ENCODE data around the gene YBX3. TPM values are rescaled to one million over a fixed set of nuclear protein-coding genes. Genes with fewer than 3 reads are reported as not detected.
A peak's percentile ranks its signal among the peaks of the same experiment; 100 is the strongest.

YBX3 gene
- total and polyA plus RNA-seq, 10 donors = 87.0 to 250 (median 174) TPM

GRCh38 chr12:10756194-10756593 lies 33.1 kb upstream of the YBX3 start:
- TF ChIP-seq POLR2AphosphoS5 (IDR thresholded peaks at IDR 0.05) (no peak), CTCF (IDR thresholded peaks at IDR 0.05 in 8 of 11, conservative IDR thresholded peaks at IDR 0.05 in 3 of 11) (no peak), POLR2A (IDR thresholded peaks at IDR 0.05) (no peak)
- 83 to 93% (median 88%) methylated on average over 4 of the region's 4 CpGs for WGBS, 5 donors
- intact Hi-C loops (cut with DNase I; ENCODE audit: low total_unique reads) = no loop called here
- peaks cover 0 to 28% (median 22%) of the 10 kb centered on the region in 8 donors for H3K9me3 ChIP-seq
- no peaks in the 10 kb centered on the region for H3K4me1 ChIP-seq
- H3K27me3 ChIP-seq (replicated peaks in 1 of 7) = peaks cover 0 to 14% (median 0%) of the 10 kb centered on the region in 7 donors
- DNase-seq = no peak
- H3K4me3 ChIP-seq = no peak overlapping the region
- no peak overlapping the region for H3K27ac ChIP-seq
- H3K36me3 ChIP-seq = no peaks in the 10 kb centered on the region

- Histone ChIP-seq H3K36me3 (no peaks in the 10 kb centered on the region), H3K4me1 (peaks cover 0 to 16% (median 10%) of the 10 kb centered on the region in 6 donors), H3K9me3 (peaks cover 0 to 28% (median 22%) of the 10 kb centered on the region in 8 donors), H3K27me3 (replicated peaks in 1 of 7) (peaks cover 0 to 14% (median 0%) of the 10 kb centered on the region in 7 donors), H3K4me3 (no peak overlapping the region), H3K27ac (no peak overlapping the region)
- WGBS, 5 donors = 62 to 73% (median 62%) methylated on average over 4 of the region's 4 CpGs
- TF ChIP-seq POLR2A (IDR thresholded peaks at IDR 0.05) = no peak
- no peak for TF ChIP-seq POLR2AphosphoS5 (IDR thresholded peaks at IDR 0.05)
- TF ChIP-seq CTCF (IDR thresholded peaks at IDR 0.05 in 8 of 11, conservative IDR thresholded peaks at IDR 0.05 in 3 of 11) = no peak
- DNase-seq = no peak
- intact Hi-C loops (cut with DNase I; ENCODE audit: low total_unique reads) = loop anchor here (5.0 kb wide), 1 partner anchor 516 kb away; no protein-coding TSS in a partner anchor
Measured at GRCh38 chr12:10753059-10753458, 29.9 kb upstream of the YBX3 start.

GRCh38 chr12:10750385-10750727 lies 27.2 kb upstream of the YBX3 start:
- Histone ChIP-seq H3K36me3 (no peaks in the 10 kb centered on the region), H3K27ac (no peak overlapping the region), H3K4me1 (peaks cover 0 to 16% (median 10%) of the 10 kb centered on the region in 6 donors), H3K9me3 (peaks cover 0 to 9% (median 3%) of the 10 kb centered on the region in 8 donors), H3K27me3 (replicated peaks in 1 of 7) (peaks cover 0 to 7% (median 0%) of the 10 kb centered on the region in 7 donors), H3K4me3 (peak overlapping the region in 2 of 8 donors; percentile 26 to 55)
- intact Hi-C loops (cut with DNase I; ENCODE audit: low total_unique reads) = loop anchor here (5.0 kb wide), 1 partner anchor 513 kb away; no protein-coding TSS in a partner anchor
- 1 to 5% (median 1%) methylated on average over 4 of the region's 4 CpGs for WGBS, 5 donors
- DNase-seq = no peak
- TF ChIP-seq CTCF (IDR thresholded peaks at IDR 0.05 in 8 of 11, conservative IDR thresholded peaks at IDR 0.05 in 3 of 11) (peak in 4 of 11 experiments; percentile 2 to 38 (median 6)), POLR2AphosphoS5 (IDR thresholded peaks at IDR 0.05) (no peak)

- DNase-seq = no peak
- intact Hi-C loops (cut with DNase I; ENCODE audit: low total_unique reads) = loop anchor here (5.0 kb wide), 1 partner anchor 513 kb away; no protein-coding TSS in a partner anchor
Measured at GRCh38 chr12:10749700-10750384, 26.7 kb upstream of the YBX3 start.

More at GRCh38 chr12:10749700-10750384, 26.7 kb upstream of the YBX3 start:
- peaks cover 0 to 3% (median 0%) of the 10 kb centered on the region in 8 donors for H3K9me3 ChIP-seq
- TF ChIP-seq POLR2A (IDR thresholded peaks at IDR 0.05) = no peak
- peak; percentile 79 to 97 (median 89) for TF ChIP-seq CTCF (IDR thresholded peaks at IDR 0.05 in 8 of 11, conservative IDR thresholded peaks at IDR 0.05 in 3 of 11)
- peak in 1 of 3 donors; percentile 58 for TF ChIP-seq POLR2AphosphoS5 (IDR thresholded peaks at IDR 0.05)
- peak overlapping the region in 6 of 8 donors; percentile 21 to 61 (median 53) for H3K27ac ChIP-seq
- H3K27me3 ChIP-seq (replicated peaks in 1 of 7) = peaks cover 0 to 7% (median 0%) of the 10 kb centered on the region in 7 donors
- no peaks in the 10 kb centered on the region for H3K36me3 ChIP-seq
- 8 to 11% (median 9%) methylated on average over 17 of the region's 17 CpGs for WGBS, 5 donors
- H3K4me3 ChIP-seq = peak overlapping the region in 2 of 8 donors; percentile 26 to 55
- H3K4me1 ChIP-seq = peaks cover 0 to 16% (median 10%) of the 10 kb centered on the region in 6 donors
